Epithelial cell of proximal tubule (primary cell): ENCODE measurements around the gene CUL4B. TPM values are rescaled to one million over a fixed set of nuclear protein-coding genes. Genes with fewer than 3 reads are reported as not detected.
A peak's percentile ranks its signal among the peaks of the same experiment; 100 is the strongest.

Source experiments
- DNase-seq: peaks from one replicate; pipeline ENCODE4 v3.0.0-alpha.2; 2011; ENCODE audit warnings: low read depth
- H3K4me3 ChIP-seq: 2 replicates; pipeline ENCODE4 v1.5.1; 2011; ENCODE audit warnings: low read depth, mild to moderate bottlenecking, low read length
- total RNA-seq: library from RNA; depleted of rRNA; stranded (reverse); fragments of >200 nt; gene quantifications from 2 replicates; pipeline ENCODE4 v1.2.3, GENCODE V29; 2015
- TF ChIP-seq, protein P1 (sequence below): conservative IDR thresholded peaks from 2 replicates; pipeline ENCODE4 v1.5.1; 2012; ENCODE audit warnings: low read depth, mild to moderate bottlenecking, low read length

CUL4B gene
- total RNA-seq, 1 donor from 2014 or later: 18.5 TPM

DNA sequence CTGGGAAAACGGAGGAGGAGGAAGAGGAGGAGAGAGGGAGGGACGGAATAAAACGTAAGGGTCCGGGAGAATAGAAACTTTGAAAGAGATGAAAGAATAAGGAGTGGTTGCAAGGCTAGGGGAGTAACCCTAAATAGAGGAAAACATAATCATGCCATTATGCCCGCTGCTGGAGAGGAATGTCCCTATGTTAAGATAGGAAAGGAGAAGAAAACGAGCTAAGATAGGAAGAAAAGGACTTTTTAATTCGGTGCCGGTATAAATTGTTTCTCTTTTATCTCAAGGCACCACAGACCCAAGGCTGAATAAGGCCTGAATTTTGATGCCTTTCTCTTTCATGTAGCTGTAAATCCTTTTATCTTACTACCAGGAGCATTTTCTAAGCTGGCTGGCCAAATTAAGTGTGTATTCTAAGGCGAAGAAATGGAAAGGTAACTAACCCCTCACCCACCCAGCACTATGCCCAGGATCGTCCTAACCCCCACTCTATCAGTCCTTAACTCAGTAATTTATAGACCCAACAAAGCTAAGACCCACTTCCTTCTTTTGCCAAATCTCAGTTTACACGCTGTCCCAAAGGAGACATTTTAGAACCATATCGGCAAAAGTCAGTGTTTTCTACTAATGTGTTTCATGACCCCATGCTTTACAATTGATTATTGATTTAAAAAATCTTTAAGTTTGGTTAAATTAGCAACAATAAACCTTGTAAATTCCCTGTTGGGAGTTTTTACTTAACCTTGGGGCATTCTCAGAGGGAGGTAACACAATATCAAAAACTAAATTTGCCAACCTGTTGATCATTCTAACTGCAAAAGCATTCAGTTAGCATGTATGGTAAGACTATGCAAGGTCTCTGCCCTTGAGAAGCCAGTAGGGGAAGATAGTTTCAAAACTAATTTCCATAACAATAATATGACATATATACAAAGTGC lies 1.1 kb upstream of the CUL4B start:
- no peak for DNase-seq

DNA sequence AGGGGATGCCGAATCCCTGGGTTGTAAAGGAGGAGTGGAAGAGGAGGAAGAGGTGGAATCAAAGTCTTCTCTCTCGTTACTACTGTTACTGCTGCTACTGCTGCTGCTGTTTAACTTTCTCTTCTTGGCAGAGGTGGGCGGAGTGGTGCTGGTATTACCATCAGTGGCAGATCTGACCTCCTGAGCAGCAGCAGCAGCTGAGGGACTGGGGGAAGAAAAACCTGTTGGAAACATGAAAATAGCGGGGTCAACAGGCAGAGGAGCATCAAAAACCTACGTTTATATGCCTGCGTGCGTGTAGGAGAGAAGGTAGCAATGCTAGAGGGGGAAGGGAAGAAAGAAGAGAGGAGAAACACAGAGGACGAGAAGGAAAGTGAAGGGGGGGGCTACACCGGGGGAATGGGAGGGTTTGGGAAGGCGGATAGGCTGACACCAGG lies 339 bp downstream of the CUL4B start:
- DNase-seq: no peak
- TF ChIP-seq, protein P1, sequence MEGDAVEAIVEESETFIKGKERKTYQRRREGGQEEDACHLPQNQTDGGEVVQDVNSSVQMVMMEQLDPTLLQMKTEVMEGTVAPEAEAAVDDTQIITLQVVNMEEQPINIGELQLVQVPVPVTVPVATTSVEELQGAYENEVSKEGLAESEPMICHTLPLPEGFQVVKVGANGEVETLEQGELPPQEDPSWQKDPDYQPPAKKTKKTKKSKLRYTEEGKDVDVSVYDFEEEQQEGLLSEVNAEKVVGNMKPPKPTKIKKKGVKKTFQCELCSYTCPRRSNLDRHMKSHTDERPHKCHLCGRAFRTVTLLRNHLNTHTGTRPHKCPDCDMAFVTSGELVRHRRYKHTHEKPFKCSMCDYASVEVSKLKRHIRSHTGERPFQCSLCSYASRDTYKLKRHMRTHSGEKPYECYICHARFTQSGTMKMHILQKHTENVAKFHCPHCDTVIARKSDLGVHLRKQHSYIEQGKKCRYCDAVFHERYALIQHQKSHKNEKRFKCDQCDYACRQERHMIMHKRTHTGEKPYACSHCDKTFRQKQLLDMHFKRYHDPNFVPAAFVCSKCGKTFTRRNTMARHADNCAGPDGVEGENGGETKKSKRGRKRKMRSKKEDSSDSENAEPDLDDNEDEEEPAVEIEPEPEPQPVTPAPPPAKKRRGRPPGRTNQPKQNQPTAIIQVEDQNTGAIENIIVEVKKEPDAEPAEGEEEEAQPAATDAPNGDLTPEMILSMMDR: no peak

More for the DNA sequence above, 1.1 kb upstream of the CUL4B start:
- TF ChIP-seq, protein P1: no peak
- peak overlapping the region; percentile 70 for H3K4me3 ChIP-seq

DNA sequence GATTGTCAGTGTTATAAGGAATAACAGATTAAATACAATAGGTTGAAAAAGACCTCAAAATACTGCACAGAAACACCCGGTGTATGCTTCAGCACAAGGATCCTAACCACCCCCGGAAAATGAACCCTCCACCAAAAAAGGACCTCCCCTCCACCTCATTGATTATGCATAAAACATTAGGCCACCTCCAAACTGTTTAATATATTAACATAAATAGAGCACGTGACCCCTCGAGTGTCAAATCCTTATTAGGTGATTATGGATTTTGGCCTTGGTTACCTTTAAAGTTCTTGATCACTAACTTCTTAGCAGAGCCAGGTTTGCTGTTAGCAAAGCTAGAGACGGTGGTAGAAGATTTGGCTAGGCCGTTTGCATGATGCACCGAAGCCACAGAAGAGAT lies 958 bp downstream of the CUL4B start:
- H3K4me3 ChIP-seq: peak overlapping the region; percentile 70
- TF ChIP-seq, protein P1: no peak
- no peak for DNase-seq

More for the DNA sequence above, 339 bp downstream of the CUL4B start:
- H3K4me3 ChIP-seq: peak overlapping the region; percentile 70

DNA sequence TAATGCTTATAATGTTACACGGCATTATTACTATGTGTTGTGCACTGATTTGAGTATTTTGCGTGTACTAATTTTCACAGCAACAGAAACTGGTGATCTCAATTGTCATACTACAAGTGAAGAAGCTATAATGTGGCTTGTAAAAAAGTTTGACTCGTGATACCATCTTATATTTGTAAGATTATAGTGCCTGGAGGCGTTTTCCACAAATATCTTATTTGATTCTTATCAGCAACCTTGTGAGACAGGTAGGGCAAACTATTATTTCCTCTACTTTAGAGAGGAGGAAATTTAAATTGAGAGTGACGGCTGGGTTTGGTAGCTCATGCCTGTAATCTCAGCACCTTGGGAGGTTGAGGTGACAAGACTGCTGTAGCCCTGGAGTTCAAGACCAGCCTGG lies 4.5 kb downstream of the CUL4B start:
- TF ChIP-seq, protein P1: no peak
- H3K4me3 ChIP-seq: no peak overlapping the region
- no peak for DNase-seq

DNA sequence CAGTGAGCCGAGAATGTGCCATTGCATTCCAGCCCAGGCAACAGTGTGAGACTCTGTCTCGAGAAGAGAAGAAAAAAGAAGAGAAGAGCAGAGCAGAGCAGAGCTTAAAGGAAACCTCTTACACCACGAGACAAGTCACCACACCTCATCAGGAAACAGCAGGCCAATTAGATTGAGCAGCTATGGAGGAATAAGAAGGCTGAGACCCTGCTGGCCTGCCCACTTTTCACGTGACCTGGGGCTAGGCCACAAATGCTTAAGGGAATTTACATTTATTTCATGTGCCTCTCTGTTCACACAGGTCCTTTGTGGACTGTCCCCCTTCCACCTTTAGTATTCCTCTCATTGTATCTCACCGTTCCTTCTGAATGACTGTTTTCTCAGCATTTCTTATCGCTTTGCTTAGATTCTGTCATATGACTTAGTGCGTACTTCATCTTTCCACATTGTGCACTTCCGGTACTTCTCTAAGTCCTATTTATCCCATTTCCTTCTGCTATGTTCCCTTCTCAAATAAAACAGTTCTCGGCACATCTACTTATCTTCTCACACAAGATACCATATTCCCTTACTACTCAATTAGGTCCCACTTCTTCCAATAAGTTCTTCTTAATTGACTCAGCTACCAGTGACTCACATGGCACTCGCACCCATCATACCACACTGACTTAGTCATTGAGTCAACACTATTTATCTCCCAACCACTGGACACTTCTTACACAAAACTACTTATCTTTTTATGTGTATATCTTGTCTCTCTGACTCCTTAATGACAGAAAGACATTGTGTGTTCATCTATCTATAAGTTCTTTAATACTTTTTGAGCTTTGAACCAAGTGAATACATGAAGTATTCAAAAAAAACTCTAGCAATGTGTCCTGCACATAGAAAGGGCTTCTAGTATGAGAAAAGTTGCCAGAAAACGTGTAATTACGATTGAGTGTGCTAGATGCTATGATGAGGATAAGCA lies 11.0 kb downstream of the CUL4B start:
- TF ChIP-seq, protein P1: no peak
- DNase-seq: peak; percentile 60
- H3K4me3 ChIP-seq: no peak overlapping the region

DNA sequence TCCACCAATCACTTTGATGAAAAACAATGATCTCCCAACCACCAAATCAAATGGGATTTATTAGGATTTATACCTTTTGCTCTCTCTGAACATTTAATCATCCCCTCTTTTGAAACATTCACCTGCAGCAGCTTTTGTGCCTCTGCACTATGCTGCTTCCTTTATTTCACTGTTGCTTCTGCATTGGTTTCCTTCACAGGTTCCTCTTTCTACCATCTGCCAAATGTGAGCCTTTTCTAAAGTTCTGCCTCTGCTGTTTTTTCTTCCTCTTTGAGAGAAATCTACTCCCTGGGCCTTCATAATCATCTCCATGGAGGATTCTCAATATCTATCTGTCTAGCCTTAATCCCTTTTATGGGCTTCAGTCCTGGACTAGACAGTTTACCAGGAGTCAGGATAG lies 24.7 kb downstream of the CUL4B start:
- no peak for DNase-seq
- H3K4me3 ChIP-seq: no peak overlapping the region
- TF ChIP-seq, protein P1: no peak
